Caki2 (cell line): ENCODE measurements around the gene CH25H. TPM values are rescaled to one million over a fixed set of nuclear protein-coding genes. Genes with fewer than 3 reads are reported as not detected.

ENCODE experiments used
- DNase-seq: peaks from one replicate; pipeline ENCODE4 v3.0.0-alpha.2; 2015; ENCODE audit warnings: low read depth
- in situ Hi-C: cut with HindIII; loops from 2 replicates; pipeline ENCODE4 v1.10.0; 2016; ENCODE audit warnings: low sequenced_read_pairs, low pct_unique_long_range_greater_than_20kb, mixed read lengths
- total RNA-seq: library from RNA; depleted of rRNA; stranded (reverse); fragments of >200 nt; shearing (Covaris generic); gene quantifications from 2 replicates; pipeline ENCODE4 v1.2.3, GENCODE V29; 2014; ENCODE audit warnings: low replicate concordance; rRNA removed

Gene CH25H
- total RNA-seq, 1 experiment from 2014 or later, result not detected

DNA sequence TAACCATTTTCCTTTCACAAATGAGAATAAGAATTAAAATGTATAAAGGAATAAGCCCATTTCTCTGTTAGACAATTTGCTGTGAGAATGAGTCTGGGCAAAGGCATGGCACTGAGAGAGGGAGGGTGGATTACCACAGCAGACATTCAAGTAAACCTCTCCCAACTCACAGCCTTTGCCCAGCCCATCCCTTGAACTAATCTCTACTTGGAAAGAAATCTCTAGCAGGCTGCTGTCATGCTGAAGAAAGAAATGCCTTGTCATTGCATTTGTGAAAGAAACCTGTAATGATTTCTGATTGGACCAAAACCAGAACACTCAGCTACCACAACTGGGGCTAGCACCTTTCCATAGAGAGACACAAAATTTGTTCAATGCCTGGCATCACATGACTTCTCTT, 39.2 kb downstream of the CH25H start:
- no peak for DNase-seq
- in situ Hi-C loops, result no loop called here

DNA sequence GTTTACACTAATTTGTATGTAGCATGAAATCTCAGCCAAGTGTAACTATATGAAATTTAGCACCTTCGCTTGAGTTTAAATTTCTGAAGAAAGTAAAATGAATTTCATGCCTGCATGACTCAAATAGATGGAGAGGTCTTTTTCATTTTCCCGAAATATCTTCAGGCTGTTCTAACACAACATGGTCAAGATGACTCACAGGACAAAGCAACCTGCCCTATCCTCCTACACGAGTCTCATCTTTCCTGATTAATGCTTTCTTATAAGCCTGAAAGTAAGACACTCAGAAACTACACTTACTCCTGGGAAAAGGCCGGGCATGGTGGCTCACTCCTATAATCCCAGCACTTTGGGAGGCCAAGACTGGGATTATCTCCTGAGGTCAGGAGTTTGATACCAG, 41.2 kb downstream of the CH25H start:
- no peak for DNase-seq
- in situ Hi-C loops, result no loop called here

DNA sequence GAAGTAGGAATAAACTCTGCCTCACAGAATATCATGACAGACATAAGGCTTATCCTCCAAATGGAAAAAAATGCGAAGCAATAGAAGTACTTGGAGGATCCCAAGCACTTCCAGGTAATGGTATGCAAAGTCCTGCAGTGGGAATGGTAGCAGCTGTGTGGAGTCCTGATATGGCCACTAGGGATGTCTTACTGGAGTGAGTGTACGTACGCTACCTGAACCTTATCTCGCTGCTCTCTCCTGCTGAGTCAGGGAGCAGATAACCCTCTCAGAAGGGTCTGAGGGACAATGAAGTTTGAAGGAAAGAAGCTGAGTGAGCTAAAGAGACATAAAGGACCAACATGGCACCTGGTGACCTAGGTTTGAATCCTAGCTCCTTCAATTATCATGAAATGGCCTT, 42.2 kb downstream of the CH25H start:
- DNase-seq, result no peak
- in situ Hi-C loops, result no loop called here

DNA sequence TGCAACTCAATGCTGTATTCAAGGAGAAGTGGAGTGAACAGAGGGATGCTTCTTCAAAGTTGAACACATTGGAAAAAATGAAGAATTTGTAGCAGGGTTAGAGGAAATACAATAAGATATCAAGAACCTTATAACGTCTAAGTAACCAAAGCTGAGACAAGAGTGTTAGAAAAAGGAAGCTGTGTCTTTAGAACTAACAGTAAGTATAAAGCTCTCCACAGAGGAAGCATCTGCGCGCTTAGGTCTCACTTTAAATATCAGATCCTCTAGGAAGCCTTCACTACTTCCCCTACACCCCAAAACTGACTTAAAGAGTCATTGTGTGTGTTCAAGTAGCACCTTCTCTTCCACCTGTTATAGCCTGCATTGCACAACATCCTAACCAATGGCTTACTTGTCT, 43.0 kb downstream of the CH25H start:
- in situ Hi-C loops, result no loop called here
- DNase-seq, result no peak

DNA sequence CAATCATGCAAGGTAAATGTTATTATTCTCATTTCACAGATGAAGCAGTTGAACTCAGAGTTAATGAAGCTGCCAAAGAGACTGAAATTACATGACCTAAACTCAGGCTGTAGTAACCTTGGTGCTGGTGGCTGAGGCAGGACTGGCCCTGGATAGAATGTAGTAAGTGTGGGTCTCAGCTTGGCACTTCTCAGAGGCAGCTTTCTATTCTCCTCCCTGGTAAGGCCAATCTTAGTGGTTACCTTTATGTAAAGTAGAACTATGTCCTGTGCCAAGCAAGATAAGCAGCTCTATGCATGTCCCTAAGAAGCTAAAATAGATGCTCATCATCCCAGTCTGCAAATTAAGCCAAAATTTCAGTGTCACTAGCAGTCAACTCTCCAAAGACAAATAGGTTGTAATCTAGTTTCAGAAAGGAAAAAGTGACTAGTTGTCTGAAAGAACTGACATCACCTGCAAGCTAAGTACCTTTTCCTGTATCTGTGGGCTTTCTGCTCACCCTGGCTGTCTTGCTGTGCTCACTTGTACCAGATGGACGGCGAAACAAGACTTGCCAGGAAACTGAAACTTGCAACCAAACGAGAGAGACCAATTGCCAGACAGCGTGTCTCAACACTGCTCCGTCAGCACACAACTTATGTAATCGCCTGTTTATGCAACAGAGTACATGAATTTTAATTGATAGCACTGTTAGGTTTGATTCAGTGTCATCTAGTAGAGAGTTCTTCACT, 43.7 kb downstream of the CH25H start:
- in situ Hi-C loops, result no loop called here
- DNase-seq, result no peak

DNA sequence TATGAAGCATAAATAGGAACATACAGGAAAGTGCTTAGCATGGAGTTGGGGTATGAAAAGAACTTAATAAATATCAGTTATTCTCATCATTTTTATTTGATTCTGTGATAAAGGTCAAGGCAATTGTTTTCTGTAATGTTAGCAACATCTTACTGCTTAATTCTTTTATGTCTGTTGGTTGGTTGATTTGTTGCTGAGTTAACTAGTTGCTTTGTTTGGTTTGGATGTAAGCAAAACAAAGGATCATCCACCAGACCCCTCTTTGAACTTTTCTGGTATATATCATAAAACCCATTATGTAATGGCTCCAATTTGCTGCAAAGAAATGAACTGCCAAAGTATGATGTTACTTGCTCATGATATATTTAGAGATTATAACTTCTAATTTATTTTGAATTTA, 44.5 kb downstream of the CH25H start:
- no peak for DNase-seq
- in situ Hi-C loops, result no loop called here

DNA sequence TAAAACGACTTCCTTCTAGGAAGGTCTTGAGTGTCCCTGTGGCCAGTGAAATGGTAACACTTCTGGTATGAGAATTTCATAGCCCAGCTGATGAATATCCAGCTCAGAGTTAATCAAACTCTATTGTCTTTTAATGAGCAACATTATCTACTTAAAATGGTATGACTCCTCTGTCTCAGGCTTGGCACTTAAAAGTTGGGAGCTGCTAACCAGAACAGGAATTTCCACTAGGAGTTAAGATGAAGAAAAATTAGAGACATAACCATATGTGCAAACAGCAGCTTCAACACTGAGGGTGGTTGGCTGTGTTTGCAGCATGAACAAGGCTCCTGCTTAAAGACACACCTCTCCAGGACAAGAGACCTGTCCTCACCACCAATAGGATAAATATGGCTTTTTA, 46.8 kb downstream of the CH25H start:
- in situ Hi-C loops, result no loop called here
- no peak for DNase-seq

DNA sequence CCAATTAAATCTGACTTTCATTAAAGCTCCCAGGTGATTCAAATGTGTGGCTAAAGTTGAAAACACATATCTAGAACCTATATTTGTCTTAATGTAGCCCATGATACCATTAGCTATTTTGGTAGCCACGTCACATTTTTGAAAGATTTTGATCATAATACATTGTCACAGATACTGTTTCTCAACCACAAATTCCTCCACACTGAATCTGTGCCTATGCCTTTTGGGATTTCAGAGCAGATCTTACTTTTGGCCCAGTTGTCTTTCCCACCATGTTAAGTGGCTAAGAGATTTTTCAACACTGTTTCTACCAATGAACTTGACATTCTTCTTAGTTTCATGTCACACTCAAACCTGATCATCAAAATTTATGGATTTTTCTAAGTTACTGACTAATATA, 47.4 kb downstream of the CH25H start:
- no peak for DNase-seq
- in situ Hi-C loops, result no loop called here

DNA sequence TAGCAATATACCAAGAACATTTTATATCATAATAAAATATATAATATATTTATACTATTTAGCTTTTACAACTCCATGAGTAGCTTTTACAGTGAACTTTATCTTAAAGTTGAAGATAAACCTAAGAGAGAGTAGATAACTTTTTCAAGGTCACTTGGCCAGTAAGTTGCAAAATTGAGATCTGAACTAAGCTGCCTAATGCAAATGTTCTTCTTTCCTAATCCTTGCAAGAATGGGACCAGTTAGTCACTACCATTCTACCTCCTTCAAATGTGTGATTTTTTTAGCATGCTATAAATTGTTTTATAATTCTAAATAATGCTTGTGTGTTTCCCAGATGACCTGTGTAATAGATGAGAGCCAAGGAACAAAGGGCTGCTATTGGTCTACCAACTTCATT, 47.8 kb downstream of the CH25H start:
- in situ Hi-C loops, result no loop called here

DNA sequence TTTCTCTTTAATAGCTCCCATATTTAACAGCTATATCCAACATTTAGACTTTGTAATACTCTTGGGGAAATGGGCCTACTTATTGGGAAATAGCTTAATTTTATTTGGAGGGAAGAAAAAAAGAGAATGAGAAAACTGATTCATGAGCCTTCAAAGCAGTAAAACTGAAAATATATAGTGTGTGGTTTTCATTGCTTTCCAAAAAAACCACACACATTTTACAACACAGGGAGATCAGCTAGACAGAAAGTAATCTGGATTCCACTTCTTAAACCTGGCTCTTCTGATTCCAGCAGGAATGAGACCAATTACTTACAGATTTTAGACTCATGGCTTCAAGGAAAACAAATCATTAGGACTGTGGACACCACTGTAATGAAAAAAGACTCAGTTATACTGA, 48.7 kb downstream of the CH25H start:
- DNase-seq, result no peak
- in situ Hi-C loops, result no loop called here

More for the DNA sequence above, 47.8 kb downstream of the CH25H start:
- no peak for DNase-seq

DNA sequence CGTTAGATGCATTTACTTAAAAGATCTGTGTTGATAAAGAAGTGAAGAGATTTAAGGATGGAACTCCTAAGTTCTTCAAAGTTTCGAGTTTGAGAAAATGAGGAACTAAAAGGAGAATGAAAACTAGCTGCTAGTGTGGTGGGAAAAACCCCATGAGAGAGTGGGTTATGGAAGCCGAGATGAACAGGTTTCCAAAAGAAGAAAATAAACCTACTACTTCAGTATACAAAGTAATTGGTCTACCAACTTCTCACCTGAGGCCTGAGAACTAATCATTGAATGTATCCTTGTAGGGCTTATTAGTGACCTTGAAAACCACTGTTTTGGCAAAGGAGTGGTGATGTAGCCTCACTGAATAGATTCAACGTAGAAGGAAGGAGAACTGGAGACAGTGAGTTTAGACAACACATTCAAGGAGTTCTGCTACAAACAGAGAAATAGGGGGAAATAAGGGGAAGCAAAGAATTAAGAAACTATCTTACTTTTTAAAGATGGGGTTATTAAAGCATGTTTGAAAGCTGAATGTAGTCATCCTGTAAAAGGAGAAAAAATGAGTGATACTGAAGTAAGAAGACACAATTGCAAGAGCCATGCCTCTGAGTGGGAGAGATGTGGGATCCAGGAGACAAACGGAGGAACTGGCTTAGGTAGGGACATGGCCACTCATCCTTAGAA, 50.8 kb downstream of the CH25H start:
- in situ Hi-C loops, result no loop called here

More for the DNA sequence above, 50.8 kb downstream of the CH25H start:
- no peak for DNase-seq

Other genes with a start within 250 kb of the CH25H start
- 47.8 and 63.4 TPM in 2 replicates for gene FAS, start 216.5 kb downstream of the CH25H start, total RNA-seq
- 49.8 and 61.0 TPM in 2 replicates for gene LIPA, start 44.5 kb upstream of the CH25H start, total RNA-seq
- gene IFIT2, start 94.7 kb upstream of the CH25H start, total RNA-seq, result 5.9 and 7.9 TPM in 2 replicates
- gene IFIT3, start 120.7 kb upstream of the CH25H start, total RNA-seq, result 11.3 and 12.4 TPM in 2 replicates
- not detected in 2 replicates for gene IFIT1B, start 170.7 kb upstream of the CH25H start, total RNA-seq
- 19.8 and 26.9 TPM in 2 replicates for gene IFIT1, start 185.3 kb upstream of the CH25H start, total RNA-seq
- gene IFIT5, start 207.3 kb upstream of the CH25H start, total RNA-seq, result 7.2 and 16.0 TPM in 2 replicates